ENCODE data around the gene ANKRD33.

DNA sequence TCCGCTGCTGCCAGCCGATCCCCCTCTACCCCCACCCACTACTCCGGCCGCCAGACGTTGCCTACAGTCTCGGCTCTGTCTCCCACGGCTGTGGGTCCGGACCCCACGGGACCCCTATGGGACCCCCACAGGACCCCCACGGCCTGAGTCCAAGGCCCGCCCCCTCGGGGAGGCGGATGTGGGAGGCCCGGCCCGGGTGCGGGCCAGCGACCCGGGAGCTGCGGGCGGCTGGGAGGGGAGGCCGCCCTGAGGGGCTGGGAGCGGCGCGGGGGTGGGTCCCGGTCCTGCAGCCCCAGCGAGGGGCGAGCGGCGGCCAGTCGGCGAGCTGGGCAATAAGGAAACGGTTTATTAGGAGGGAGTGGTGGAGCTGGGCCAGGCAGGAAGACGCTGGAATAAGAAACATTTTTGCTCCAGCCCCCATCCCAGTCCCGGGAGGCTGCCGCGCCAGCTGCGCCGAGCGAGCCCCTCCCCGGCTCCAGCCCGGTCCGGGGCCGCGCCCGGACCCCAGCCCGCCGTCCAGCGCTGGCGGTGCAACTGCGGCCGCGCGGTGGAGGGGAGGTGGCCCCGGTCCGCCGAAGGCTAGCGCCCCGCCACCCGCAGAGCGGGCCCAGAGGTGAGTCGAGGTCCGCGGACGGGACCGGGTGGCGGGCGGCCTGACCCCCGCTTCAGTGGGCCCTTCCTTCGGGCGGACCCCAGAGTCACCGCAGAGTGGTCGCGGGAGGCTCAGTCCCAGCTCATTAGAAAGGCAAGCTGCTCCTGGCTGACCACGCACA lies 19.4 kb downstream of the ANKRD33 start, which contains the start of gene ACVRL1:
- no peak for TF ChIP-seq POLR2A (IDR thresholded peaks at IDR 0.05; ENCODE audit: low read length)
- no peak for TF ChIP-seq GATA1 (IDR thresholded peaks at IDR 0.05; ENCODE audit: low read depth, low read length)

Data from erythroblast (primary cell).